Eye (tissue), 1 donor: ENCODE results near the gene DRGX.
A peak's percentile ranks its signal among the peaks of the same experiment; 100 is the strongest.

Source experiments
- DNase-seq: peaks from one replicate; pipeline ENCODE4 v3.0.0-alpha.2; 2015

Gene DRGX

DNA sequence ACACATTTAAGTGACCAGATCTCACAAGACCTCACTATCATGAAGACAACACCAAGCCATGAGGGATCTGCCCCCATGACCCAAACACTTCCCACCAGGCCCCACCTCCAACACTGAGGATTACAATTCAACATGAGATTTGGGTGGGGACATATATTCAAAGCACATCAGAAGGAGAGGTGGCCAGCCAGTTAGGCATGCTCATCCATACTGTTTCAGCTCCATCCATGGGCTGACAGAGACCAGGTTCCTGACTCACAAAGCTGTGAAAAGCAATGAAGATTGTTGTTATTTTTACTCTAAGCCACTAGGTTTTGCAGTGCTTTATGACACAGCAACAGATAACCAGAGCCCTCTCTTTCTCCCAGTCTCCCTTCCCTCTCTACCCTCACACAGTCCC, 60.9 kb downstream of the DRGX start:
- no peak for DNase-seq

DNA sequence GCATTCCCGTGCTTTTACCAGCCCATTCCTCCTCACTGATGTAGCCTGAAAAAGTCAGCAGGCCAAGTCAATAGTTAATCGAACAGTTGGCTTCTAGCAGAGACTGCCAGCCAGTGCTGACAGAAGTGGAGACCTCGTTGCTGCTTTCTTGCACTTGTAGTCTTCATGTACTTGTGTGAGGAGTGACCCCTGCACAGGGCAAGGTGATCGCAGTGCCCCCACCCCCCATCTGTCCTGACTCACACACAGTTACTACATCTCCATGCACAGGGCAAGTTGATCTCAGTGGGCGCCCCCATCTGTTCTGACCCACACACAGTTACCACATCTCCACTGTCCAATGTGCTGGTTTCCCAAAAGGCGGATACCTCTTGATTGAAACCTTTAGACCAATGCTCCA, 62.7 kb downstream of the DRGX start:
- no peak for DNase-seq

DNA sequence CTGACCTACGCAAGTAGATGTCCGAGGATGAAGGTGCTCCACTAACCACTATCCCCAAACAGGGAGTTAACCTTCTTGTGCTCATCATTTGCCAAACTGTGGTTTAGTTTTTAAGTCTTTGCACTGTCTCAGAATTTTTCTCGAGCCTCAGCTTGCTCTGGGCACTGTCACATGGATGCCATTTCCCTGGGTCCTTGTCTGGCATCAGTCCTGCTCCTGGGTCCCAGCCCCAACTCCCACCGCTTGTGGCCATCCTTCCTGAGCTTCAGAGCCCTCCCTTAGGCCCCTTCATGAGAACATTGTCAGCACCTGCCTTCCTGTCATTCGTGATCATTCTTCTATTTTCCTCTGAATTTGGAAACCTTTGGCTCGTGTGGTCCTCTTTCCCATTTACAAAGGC, 63.1 kb downstream of the DRGX start:
- no peak for DNase-seq

DNA sequence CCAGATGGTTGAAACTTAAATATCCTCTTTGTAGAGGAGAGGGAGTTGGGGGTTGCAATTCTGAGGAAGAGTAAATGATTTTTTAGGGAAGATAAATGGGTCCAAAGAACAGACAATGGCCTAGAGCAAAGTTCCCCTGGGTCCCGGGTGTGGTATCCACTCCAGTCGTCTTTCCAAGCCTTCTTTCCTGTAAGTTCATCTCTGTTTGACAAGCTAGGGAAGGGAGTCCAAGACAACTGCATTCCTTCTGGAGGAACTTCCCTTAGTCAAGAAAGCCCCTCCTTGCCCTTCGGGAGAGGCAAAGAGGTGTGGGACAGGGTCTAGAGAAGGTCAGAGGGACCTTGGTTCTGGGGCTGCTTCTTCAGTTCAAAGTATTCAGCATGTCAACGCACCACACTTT, 63.6 kb downstream of the DRGX start:
- no peak for DNase-seq

DNA sequence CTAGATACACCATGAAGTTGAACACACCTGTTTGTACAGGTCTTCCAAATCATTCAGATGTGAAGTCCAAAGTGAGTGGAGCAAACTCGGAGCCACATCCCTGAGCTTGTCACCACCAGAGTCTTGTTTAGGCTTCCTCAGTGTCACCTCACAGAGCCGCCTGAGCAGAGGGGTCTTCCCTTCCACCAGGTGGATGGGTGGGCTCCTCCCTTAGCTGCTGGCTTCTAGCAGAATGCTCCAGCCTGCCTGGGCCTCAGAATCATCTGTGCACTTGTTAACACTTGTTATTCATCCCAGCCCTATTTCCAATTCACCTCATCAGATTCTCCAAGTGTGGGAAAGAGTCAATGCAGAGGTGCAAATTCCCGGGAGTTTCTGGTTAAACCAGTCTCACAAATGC, 64.5 kb downstream of the DRGX start:
- no peak for DNase-seq

DNA sequence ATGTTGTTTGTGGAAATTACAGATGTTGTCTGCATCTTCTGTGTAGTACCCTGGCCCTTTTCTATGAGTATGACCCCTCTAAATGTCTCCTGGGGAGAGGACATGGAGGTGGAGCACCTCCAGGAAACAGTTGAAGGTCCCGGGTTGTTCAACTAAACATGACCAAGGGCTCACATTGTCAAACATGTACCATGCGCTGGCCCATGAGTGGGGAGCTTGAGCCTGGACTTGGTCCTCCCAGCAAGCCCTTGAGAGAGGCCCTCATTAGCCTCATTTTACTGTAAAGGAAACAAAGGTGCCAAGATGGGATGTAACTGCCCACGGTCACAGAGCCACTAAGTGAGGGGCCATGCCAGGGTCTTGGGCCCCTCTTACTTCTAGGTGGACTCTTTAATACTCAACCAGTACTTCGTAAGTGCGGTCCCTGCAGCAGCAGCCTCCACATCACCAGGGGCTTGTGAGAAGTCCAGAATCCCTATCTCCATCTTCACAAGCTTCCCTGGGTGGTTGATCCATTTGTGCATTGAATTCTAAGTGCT, 65.7 kb downstream of the DRGX start:
- no peak for DNase-seq

DNA sequence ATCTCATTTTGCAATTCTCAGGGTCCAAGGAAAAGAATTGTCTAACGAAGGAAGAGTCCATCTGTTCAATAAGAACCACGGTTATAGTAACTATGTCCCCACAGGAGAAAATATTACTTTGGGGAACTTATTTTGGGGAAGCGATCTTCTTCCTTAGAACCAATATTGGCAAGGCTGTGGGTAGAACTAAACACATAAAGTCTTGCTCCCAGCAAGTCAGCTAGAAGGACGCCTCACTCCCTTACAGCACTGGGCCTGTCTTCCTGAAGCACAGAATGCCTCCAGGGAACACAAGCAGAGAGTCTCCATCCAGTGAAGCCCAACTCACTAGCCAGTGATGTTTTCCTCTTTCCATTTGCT, 66.8 kb downstream of the DRGX start:
- DNase-seq, result no peak

DNA sequence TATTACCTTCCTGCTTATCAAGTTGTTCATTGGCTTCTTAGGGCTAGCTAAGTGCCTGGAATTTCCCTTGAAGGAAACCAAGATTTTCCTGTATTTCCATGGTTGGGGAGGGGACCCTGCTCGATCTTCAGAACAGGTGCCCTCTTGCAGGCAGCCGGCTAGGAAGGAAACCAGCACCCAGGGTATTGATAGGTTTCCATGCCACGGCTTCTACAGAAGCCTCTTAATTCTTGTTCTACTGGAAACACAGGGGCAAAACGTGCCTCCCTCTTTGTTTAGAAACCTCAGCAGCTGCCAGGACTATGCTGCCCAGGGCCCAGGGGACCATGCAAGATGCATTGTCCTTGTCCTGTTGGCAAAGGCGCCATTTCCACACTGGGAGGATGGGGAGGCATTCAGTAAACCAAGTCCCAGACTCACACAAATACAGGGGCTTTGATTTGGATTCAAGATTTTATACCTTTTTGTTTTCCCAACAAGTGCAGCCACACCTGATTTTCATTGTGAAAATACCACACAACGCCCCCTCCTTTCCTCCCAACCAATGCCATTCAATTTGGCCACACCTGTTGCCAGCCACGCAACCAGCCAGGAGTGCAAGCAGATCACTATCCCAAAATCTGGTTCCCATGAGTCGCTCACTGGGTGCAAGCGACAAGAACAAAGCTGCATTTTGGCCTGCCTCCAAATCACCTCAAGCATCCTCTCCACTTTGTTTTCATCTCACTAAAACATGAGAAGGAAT, 67.3 kb downstream of the DRGX start:
- DNase-seq, result no peak

DNA sequence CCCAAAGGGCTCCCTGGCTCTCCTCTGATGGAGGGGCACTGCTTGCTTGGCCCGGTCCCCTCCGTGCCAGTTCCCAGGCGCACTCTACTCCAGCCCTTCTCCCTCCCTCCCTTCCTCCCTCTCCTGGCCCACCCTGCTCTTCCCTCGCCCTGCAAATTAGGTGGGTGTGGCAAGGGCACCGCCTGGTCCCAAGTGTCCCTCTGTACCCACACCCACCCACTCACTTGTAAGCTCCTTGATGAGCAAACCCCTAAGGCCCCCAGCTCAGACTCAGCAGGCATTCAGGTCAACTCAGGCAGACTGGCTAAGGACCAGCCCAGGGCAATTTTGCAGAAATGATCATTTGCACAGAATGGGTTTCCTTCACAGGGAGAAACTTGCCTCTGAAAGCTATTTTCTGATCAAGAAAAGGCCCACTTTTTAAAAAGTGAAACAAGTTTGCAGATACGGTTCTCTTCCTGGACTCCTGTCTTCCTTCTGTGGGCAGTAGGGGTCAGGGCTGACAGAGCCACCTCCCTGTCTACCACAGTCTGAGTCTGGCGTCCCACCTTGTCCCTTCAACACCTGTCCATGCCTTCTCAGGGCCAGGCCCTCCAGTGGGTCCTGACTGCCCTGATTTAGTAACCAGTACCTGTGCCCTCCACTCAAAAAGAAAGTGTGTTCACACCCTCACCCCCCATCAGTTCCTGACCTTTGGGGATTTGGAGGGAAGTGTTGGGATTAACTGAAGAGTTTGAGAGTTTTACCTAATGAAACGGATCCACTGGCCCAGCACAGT, 68.7 kb downstream of the DRGX start:
- DNase-seq, result no peak

DNA sequence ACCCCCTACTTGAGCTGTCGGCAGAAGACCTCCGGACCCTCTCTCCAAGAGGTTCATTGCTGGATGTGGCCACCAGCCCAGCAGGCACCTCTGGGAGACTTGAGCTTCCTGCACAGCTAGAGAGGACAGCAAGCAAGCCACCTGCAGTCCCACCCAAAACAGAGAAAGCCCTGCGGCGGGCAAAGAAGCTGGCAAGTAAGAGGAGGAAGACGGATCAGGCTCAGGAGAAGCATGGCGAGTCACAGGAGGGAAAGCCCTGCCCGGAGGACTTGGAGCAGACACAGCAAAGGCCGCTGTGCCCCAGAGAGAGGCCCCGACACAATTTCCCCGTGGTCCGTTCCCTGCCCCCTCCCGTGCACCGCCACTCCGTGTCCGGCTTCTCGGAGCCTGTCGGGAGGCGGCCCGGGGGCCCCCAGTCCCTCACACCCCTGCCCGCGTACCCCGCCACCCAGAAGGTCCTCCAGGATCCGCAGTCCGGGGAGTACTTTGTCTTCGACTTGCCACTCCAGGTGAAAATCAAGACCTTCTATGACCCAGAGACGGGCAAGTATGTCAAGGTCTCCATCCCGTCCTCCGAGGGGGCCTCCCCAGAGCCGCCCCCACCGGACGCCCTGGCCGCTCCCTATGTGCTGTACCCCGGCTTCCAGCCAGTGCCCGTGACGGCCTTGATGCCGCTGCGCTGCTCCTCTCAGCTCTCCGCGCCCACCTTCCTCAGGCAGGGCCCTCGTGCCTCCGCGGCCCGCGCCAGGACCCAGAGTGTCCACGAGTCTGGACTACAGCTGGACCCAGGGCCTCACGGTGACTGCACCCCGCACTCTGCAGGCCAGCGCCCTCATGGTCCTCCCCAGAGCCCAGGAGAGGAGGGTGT, 69.7 kb downstream of the DRGX start:
- no peak for DNase-seq

DNA sequence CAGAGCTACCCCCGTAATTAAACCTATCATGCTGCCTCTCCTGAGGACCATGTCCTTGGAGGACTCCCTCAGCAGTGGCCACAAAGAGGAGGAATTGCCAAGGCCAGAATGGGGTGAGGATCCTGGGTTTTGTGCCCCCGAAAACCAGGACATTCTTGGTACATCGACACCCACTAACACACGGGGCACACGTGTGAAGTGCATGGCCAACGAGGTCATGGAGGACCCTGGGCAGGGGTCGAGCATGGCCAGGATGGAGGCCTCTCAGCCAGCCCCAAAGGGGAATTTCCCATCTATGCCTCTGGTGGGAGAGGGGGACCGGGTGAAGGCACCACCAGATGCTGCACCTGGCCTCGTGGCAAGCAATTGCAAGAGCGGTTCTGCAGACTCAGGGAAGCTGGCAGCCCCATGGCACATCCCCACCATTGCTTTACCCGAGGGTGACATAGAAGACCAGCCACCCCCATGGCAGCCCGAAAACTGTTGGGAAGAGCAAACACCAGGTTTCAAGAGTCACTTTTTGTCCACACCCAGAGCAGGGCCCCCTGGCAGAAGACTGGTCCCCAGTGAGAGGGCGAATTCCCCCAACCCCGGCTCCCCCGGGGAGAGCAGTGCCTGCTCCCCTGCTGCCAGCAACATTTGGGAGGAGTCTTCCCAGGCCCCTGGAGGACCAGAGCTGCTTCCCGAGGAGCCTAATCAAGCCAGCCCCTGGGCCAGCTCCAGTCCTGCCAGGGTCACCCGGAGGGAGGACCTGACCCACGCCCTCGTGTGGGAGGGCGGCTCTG, 70.6 kb downstream of the DRGX start:
- no peak for DNase-seq

DNA sequence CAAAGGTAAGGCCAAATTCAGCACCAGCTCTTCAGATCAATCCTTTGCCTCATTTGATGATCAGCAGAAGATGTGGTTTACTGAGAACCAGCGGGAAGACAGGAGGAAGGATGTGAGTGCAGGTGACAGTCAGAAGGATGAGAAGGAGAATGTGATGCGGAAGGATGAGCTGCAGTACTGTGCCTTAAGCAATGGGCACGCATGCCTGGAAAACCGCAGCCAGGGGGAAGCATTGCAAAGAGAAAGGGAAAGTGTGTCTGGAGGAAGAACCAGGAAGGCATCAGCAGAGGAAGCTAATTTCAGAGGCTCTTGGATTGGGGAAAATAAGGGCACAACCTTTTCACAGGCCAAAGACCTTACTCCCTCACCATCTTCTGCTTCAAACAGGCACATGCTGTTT, 71.2 kb downstream of the DRGX start:
- DNase-seq, result peak; percentile 5

DNA sequence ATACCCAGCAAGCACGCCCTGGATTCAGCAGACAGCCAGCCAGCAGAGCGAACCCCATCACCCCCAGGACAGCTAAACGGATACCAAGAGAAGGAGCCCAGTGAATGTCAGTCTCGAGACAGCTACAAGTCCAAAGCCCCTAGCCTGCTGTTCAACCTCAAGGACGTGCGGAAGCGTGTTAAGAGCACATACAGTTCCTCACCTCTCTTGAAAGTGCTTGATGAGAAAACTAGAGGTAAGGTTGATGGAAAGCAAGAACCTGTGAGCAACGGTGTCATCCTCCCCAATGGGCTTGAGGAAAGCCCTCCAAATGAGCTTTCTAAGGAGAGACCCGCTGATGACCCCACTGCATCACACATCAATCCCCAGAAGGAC, 72.0 kb downstream of the DRGX start:
- DNase-seq, result no peak

DNA sequence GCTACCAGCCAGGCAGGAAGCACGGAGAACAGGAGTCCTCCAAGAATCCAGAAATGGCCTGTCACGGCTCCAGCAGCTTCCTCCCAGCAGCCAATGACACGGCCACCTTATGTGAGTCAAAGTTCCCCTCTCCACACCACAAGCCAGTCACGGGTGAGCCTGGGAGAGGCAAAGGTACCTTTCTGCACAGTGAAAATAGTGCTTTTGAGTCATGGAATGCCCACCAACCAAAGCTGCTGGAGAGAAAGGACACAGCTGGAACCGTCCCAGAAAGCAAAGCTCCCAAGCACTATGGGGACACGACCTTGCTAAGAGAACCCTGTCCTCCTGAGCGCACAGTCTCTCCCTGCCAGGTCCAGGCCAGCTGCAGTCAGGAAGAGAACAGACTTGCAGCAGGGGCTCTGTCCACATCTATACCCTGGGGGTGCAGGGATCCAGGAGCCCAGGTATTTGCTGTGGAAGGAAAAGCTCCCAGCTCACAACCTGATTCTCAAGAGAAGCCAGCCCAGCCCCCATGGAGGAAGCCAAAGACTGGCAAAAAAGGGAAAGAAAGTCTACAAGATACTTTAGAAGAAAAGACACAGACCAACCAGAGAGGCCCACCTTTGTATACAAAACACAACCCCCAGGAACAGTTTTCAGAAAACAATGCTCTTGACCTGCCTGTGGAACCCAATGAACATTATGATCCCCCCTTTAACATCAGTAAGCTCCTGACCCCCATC, 72.6 kb downstream of the DRGX start:
- no peak for DNase-seq

DNA sequence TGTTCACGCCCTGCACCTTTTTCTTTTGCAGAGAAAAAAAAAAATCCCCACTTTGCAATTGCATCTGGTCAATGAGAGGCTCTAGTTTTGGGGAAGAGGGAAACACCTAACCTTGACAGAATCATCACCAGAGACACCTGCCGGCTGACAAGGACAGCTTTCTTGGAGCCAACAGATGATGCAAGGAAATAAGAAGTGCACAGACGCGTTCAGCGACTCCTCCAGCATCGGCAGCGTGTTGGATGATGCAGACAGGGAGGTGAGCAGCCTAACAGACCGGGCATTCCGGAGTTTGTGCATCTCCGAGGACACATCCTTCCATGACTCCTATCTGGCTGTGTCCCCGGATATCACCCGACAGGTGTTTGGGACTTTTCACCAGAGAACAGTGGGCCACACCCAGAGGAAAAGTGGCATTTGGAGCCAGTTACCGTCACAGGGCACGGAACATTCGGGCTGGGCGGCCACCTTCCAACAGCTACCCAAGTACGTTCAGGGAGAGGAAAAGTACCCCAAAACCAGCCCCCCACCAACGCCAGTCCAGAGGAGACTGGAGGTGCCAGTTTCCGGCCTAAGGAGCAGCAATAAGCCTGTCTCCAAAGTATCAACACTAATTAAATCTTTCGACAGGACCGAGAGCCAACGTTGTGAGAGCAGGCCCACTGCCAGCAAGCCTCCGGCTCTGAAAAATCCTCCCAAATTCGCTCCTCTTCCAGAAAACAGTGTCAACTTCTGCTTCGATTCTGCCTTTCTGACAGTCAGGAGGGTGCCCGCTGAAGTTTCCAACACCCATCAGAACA, 73.3 kb downstream of the DRGX start:
- no peak for DNase-seq

DNA sequence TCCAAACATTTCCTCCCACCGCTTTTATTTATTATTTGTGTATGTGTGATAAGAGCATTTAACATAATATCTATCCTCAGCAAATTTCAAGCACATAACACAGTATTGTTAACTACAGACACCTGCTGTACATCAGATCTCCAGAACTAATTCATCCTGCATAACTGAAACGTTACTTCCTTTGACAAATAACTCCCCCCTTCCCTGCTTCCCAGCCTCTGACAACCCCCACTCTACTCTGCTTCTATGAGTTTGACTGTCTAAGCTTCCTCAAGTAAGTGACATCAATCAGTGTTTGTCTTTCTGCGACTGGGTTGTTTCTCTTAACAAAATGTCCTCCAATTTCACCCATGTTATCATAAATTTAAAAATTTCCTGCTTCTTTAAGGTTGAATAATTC, 74.9 kb downstream of the DRGX start:
- no peak for DNase-seq

DNA sequence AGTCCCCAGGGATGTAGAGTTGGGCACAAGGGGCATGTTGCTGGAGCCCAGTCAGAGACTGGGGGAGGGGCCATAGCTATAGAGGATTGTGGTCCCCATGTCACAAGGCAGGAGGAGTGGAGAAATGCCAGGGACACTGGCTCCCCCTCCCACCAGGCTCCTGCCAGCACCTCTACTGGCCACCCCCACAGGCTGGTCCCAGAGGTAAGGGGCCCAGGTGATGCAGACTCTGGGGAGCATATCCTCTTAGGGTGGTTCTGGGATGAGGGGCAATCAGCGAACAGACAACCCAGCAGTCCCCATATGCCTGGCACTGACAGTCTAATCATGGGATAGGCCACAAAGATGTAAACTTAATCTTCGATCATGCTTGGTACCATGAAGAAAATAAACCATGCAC, 75.7 kb downstream of the DRGX start:
- no peak for DNase-seq

DNA sequence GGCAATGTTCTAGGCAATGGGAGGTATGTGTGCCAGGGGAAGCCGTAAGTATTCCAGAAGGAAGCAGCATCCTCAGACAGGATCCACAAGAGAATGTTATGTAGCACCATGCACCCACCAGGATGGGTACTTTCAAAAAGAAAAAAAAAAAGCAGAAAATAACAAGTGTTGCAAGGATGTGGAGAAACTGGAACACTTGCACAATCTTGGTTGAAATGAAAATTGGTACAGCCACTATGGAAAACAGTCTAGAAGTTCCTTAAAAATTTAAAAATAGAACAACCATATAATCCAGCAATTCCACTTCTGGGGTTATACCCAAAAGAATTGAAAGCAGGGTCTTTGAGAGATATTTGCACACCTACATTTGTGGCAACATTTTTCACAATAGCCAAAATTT, 76.7 kb downstream of the DRGX start:
- DNase-seq, result no peak

DNA sequence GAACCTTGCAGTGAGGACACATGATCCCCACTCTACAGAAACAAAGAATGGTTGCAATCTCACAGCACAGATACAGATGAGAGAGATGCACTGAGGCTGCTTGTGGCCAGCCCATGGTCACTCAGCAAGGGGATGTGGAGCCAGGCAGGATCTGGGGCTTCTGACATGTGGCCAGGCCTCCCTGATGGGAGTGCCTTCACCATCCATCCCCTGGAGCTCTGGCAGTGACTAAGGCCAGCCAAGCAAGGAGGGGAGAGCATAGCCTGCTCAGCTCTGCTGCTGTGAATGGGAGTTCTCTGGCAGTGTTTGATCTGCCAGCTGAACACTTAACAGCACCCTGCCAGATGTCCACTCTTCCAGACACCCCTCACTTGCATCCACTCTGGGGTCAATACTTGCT, 77.1 kb downstream of the DRGX start:
- no peak for DNase-seq

DNA sequence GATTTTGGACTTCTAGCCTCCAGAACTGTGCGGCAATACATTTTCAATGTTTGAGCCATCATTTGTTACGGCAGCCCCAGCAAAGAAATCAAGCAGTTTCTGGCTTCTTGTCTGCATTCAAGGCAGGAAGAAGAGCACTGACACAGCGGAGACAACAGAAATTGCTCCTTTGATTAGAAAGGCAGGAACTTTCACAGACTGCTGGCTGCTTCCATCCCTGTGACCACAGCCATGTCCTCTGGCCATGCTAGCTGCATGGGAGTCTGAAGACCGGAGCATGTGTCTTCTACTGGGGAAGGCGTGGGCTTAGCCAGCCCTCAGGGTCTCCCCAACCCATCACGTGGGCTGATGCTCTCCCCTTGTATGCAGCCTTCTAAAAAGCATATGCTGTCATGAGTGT, 77.9 kb downstream of the DRGX start:
- no peak for DNase-seq

DNA sequence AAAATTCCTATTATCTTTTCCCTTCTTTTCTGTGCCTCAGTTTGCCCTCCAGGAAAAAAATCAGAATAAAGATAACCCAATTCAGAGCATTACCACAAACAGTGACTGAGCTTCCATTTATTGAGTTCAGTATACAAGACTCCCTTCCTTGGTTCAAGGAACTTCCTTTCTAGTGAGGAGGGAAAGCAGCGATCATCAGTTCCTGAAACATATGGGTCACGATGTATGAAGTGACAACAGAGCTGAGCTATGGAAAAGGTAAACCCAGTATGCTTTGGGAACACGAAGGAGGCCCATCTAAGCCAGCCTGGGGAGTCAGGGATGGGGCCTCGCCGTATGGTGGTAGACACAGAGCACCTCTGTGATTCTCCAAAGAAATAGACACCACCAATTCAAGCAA, 81.1 kb downstream of the DRGX start:
- no peak for DNase-seq
